22Rv1 (cell line): ENCODE measurements around the gene HOXA2.

Experiments
- CTCF ChIP-seq: fragments of 450-650 bp; IDR thresholded peaks from 2 replicates; pipeline ENCODE4 v1.5.1; 2017; ENCODE audit warnings: mild to moderate bottlenecking
- ZFX ChIP-seq: fragments of 450-650 bp; IDR thresholded peaks from 2 replicates; pipeline ENCODE4 v1.6.1; 2017; ENCODE audit warnings: antibody characterized with exemption, borderline replicate concordance

GRCh38 chr7:27132978-27133377 lies 30.5 kb upstream of the HOXA2 start:
- TF ChIP-seq CTCF (no peak), ZFX (no peak)
